NCI-H345 treated with DMSO at 0.1 percent for 48 hours (cell line): ENCODE data around the gene PRMT1.

Source experiments
- DNase-seq: peaks from one replicate; lab custom pipeline; 2025; ENCODE audit not compliant: unreplicated experiment; lab: John Stamatoyannopoulos, UW

Gene PRMT1

DNA sequence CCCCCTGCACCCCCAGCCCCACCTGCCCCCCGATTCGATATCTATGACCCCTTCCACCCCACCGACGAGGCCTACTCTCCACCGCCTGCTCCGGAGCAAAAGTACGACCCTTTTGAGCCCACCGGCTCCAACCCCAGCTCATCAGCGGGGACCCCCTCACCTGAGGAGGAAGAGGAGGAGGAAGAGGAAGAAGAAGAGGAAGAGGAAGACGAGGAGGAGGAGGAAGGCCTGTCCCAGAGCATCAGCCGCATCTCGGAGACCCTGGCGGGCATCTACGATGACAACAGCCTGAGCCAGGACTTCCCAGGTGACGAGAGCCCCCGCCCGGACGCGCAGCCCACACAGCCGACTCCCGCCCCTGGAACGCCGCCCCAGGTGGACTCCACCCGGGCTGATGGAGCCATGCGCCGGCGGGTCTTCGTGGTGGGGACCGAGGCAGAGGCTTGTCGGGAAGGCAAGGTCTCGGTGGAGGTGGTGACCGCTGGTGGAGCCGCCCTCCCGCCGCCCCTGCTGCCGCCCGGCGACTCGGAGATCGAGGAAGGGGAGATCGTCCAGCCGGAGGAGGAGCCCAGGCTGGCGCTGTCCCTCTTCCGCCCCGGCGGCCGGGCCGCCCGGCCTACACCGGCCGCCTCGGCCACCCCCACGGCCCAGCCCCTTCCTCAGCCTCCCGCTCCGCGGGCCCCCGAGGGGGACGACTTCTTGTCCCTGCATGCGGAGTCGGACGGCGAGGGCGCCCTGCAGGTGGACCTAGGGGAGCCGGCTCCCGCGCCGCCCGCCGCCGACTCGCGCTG lies 25.8 kb upstream of the PRMT1 start:
- DNase-seq, result no peak

GRCh38 chr19:49651820-49652550 lies 25.1 kb upstream of the PRMT1 start:
- DNase-seq, result no peak

- no peak for DNase-seq
These were observed 24.3 kb upstream of the PRMT1 start for GRCh38 chr19:49652551-49653465.

GRCh38 chr19:49653466-49653806 lies 23.6 kb upstream of the PRMT1 start:
- DNase-seq, result no peak

DNA sequence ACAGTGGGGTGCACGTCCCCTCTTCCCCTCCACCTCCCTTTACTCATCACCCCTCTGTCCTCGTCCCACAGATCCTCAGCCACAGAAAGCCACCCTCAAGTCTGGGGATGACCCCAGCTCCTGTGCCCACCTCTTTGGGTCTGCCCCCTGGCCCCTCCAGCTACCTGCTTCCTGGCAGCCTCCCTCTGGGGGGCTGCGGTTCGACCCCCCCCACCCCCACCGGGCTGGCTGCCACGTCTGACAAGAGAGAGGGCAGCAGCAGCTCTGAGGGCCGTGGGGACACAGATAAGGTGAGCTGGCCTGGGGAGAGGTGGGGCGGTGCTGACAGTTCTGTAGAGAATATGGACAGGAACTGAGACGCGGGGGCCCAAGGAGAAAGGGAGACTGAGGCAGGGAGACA lies 22.5 kb upstream of the PRMT1 start:
- DNase-seq, result no peak

- DNase-seq, result no peak
These were observed 21.3 kb upstream of the PRMT1 start for GRCh38 chr19:49655570-49656455.

GRCh38 chr19:49656456-49657109 lies 20.5 kb upstream of the PRMT1 start:
- no peak for DNase-seq

DNA sequence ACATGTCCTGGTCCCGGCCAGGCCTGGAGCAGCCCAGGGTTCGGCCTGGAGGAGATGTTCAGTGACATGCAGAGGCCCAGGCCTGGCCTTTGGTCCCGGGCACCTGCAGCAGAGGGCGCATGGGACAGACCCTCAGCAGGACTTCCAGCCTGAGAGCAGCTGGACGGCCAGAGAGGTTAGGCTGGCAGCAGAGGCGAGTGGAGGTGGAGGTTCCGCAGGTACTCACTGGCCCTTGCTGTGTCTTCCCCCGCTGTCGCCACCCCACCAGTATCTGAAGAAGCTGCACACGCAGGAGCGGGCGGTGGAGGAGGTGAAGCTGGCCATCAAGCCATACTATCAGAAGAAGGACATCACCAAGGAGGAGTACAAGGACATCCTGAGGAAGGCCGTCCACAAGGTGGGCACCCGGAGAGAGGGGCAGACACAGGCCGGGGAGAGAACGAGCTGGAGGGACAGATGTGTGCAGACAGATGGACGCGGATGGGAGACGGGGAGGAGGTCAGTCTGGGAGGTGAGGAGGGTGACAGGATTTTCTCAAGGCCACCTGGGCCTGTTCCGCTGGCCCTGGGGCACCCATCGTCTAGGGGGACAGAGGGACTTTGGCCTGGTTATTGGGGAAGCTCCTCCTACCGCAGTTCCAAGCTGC lies 19.5 kb upstream of the PRMT1 start:
- no peak for DNase-seq

DNA sequence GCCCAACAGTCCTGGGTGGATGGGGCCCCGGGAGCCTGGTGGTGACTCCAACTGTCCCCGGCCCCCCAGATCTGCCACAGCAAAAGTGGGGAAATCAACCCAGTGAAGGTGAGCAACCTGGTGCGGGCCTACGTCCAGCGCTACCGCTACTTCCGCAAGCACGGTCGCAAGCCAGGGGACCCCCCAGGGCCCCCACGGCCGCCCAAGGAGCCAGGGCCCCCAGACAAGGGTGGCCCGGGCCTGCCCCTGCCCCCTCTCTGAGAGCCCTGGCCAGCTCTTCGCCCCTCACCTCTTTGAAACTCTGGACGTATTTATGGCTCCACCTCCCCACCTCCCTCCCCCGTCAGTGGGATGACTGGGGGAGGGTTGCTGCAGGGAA lies 18.9 kb upstream of the PRMT1 start:
- DNase-seq, result no peak

- no peak for DNase-seq
These were observed 18.3 kb upstream of the PRMT1 start for GRCh38 chr19:49658566-49659442.

GRCh38 chr19:49660338-49660961 lies 16.6 kb upstream of the PRMT1 start:
- no peak for DNase-seq

DNA sequence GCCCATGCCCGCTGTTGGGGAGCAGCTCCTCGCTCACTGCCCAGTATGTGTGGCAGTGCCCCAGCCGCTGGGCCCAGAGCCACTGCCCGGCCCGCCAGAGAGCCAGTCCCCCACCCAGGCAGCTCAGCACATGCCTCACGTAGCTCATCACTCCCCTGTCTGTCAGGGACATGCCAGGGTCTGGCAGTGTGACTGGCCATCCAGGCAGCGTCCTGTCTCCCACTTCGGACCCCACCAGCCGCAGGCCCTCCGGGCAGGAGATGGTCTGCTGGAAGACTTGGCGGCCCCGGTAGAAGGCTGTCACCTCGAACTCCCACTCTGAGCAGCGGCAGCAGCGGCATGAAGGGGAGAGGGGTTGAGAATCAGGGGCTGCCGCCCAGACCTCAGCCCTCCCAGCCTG lies 15.1 kb upstream of the PRMT1 start:
- no peak for DNase-seq

GRCh38 chr19:49663224-49663623 lies 13.8 kb upstream of the PRMT1 start:
- no peak for DNase-seq

DNA sequence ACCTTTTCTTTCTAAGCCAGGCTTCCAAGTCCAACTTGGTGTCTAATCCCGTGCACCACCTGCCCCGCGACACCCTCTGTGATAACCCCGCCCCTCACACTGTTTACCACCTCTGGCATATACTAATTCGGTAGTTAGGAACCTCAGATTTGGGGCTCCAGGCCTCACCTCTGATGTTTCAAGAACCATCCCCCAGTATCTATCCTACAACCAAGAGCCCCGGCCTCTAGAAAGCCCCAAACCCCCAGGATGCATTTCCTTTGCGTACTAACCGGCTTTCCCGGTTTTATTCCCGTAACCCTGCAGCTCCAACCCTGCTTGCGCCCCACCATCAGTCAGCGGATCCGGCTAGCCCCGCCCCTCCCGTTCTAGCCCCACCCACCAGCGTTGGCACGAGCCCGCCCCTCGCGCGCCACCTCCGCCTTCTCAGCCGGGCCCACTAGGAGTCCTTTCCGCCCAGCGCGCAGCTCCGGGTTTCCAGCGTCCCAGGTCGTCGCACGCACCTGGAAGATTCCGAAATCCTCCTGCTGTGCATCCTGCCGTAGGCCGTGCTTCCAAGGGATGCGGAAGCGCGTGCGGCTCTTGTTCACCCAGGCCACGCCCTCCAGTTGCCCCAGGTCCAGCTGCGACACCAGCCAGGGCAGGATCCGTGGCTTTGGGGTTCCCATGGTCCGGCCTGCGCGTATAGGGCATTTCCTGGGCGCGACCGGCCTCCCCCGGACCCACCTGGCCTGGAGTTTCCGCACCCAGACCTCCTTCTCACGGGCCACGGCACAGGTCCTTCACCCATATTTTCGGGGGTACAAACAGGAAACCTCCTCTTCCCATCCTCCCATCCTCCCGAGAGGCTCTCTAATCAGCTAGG lies 12.7 kb upstream of the PRMT1 start:
- peak; percentile 56 for DNase-seq

- DNase-seq, result no peak
These were observed 12.1 kb upstream of the PRMT1 start for GRCh38 chr19:49665036-49665350.

GRCh38 chr19:49665351-49666119 lies 11.5 kb upstream of the PRMT1 start, which contains the start of the genes BCL2L12 and IRF3:
Gene BCL2L12 (plus strand): TSS chr19:49665933. CDS start chr19:49666693, 760 bp downstream.
Gene IRF3 (minus strand): TSS chr19:49665857. CDS start chr19:49664838, 1,019 bp downstream.
- peak; percentile 77 for DNase-seq

GRCh38 chr19:49666120-49666444 lies 11.0 kb upstream of the PRMT1 start:
- DNase-seq, result no peak
